Stimulated activated CD4-positive, alpha-beta T cell treated with anti-CD3 and anti-CD28 coated beads, Interleukin-2, amount 100 ng/mL, for 48 hours (primary cell): Measurements from ENCODE around the gene BANF2.

Experiments used
- DNase-seq, 2 donors: peaks; one replicate each; pipeline ENCODE4 v3.0.0-alpha.2; 2020

The BANF2 gene

DNA sequence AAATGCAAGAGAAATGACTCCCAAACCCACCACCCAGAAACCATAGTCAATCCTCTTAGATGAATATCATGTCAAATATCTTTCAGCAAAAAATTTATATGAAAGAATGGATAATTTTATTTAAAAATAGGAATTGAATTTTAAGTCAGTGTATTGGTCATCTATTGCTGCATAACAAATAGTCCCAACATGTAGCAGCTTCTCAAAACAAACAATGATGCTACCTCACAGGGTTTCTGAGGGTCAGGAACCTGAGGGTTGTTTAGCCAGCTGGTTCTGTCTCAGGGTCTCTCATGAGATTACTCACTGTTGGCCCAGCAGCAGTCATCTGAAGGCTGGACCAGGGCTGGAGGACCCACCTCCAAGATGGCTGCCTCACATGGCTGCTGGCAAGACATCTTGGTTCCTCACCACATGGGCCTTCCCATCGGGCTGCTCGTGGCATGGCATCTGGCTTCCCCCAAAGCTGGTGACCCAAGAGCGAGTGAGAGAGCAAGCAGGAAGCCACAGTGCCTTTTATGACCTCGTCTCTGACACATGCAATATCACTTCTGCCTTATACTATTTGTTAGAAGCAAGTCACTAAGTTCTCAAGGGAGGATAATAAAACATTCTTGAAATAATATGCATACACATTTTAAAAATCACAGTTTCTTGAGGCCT is 36.3 kb downstream of the BANF2 start:
- DNase-seq: no peak

DNA sequence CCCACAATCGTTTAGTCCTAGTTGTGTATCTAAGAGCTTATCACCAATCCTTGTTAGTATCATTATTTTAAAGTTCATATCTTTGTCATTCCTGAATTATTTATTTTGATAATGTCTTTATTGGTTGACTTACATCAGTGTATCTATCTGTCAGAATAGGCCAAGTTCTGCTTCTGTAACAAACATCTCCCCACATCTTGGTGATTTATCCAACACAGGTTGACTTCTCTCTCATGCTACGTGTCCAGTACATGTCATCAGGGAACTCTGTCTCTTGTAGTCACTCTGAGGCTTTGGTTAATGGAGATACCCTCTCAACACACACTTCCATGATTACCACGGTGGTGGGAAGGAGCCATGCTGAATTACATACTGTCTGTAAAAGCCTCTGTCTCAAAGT is 38.4 kb downstream of the BANF2 start:
- no peak for DNase-seq

DNA sequence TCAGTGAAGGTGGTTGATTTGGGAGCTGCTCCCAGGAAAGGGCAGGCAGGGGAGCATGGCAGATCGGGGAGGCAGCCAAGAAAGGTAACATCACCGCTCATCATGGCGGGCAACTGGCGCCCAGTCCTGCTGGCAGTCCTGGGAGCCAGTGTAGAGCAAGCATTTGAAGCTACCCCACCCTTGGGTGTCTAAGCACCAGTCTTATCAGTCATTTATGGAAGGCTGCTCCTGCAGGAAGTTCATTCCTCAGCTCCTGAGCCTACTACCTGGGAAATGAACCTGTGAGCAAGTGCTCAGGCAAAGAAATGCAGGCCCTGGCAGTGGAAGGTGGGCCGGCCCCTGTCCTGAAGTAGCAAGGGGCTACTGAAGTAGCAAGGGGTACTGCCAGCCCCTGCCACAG is 41.5 kb downstream of the BANF2 start:
- DNase-seq: no peak

DNA sequence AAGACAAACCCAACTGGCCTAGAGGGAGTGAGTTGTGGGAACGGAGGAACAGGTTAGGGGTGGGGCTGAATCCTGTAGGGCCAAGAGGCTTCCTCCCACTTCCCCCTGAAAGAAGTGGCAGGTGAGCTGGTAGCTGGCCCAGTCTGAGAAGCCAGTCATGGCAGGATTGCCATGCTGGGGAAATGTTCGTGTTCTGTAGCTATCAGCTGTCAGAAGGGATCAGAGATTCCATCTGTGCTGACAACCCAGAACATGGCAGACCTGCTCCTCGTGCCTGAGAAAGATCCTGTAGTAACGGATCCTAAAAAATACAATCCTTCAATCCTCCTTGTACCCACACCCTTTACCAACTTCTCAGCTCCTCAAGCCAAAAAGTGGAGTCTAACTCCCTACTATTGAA is 43.0 kb downstream of the BANF2 start:
- DNase-seq: no peak

DNA sequence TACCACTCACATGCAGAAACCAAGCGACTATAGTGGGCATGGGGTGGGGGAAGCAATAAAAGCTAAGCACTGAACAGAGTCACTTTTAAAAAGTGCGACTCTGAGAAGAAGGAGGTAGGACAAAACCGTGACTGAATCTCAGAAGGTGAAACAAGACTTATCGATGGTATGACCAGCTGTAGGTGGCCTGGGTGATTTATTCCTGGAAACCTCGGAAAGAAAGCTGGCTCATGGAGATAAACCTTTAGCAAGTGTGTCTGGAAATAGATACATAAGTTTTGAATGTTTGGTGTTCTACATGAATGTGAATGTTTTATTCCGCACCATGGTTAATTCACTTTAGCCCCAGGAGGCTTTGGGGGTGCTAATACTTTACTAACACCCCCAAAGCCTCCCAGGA is 43.9 kb downstream of the BANF2 start:
- no peak for DNase-seq

DNA sequence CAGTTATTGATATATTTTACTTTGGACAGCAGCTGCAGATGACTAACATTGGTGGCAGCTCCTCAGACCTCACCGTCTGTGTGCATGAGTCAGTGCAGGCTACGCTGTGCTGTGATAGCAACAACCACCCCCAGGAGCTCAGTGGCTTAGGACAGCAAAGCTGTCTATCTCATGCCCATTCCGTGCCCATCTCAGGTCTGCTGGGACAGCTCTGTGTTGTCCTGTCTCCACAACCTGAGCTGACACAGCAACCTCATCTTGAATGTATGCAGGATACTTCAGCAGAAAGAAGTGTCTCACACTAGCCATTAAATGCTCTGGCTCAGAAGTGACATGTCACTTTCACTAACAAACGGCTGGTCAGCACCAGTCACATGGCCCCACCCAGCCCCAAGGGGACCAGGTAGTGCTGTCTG is 47.7 kb downstream of the BANF2 start:
- DNase-seq: no peak

DNA sequence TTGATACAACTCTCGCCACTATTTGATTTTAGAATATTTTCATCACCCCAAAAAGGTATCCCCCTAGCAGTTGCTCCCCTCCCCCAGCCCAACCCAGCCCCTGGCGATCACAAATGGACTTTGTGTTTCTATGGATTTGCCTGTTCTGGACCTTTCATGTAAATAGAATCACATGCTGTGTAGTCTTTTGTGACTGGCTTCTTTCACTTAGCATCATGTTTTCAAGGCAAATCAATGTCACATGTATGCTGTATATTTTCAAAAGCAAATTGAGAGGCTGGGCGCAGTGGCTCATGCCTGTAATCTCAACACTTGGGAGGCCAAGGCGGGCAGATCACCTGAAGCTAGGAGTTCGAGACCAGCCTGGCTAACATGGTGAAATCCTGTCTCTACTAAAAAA is 48.5 kb downstream of the BANF2 start:
- DNase-seq: no peak

DNA sequence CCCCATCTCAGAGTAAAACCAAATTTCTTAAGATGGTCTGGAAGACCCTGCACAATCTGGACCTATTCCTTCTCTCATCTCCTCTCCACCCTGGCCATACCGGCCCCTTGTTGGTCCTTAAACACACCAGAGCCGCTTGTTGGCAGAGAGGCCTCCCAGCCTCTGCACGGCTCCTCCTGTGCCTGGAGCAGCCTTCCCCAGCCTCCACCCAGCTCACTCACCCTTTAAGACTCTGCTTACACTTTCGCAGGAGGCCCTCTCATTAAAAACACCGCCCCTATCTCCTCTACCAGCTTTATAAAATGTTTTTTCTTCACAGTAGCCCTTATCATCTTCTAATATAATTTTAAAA is 49.8 kb downstream of the BANF2 start:
- no peak for DNase-seq

DNA sequence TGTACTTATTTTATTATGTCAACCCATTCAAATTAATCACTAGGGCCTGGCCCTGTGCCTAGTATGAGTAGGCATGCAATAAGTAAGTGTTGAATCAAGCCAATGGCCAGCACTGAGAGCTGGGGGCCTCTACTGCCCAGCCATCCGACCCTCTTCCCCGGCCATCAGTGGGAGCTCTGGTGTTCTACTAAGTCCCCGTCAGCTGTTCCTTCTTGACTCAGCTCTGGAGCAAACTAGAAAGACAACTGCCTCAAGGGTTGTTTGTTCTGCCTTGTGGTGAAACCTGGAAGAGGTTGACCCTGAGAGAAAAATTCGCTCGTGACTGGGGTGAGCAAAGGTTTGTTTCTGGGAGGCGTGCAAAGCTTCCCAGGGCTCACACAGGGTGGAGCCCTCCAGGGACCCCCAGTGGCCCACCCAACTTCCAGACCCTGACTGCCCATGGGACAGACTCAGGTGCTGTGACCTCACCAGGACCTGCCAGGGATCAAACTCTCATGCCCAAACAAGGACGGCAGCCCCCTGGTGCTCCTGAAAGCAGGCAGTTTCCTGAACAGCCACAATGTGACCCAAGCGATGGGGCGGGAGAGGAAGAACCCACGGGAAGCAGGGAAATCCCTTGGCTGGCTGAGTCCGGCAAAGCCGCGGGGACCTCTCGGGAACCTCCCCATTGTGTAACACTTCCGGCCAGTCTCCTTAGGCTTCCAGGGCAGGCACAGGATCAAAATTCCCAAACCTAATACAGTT is 50.4 kb downstream of the BANF2 start:
- no peak for DNase-seq

DNA sequence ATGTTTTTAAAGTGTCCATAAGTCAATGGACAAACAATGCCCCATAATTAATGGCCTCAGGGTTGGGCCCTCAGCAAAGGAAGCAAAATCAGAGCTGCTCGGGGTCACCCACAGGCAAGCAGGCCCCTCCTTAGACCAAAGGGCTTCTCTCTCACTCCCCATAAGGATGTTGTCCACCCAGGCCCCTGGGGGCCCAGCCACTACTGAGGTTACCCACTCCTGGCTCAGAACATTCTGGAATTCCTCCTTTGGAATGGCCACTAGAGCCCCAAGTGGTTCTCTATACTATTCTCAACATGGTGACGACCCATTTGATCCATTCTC is 50.9 kb downstream of the BANF2 start:
- no peak for DNase-seq

DNA sequence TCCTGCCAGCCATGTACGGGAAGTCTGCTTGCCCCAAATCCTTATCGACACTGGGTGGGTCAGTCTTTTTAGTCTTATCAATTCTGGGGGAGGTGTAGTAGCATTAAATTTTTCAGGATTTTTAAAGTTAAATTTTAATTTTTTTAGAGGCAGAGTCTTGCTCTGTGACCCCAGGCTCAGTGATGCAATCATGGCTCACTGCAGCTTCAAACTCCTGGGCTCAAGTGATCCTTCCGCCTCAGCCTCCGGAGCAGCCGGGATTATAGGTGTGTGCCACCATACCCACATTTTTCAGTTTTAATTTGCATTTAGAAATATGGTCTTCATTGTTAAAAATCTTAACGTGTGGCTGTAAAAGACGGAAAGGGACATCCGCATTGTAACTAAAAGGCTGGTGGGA is 51.9 kb downstream of the BANF2 start:
- DNase-seq: no peak

DNA sequence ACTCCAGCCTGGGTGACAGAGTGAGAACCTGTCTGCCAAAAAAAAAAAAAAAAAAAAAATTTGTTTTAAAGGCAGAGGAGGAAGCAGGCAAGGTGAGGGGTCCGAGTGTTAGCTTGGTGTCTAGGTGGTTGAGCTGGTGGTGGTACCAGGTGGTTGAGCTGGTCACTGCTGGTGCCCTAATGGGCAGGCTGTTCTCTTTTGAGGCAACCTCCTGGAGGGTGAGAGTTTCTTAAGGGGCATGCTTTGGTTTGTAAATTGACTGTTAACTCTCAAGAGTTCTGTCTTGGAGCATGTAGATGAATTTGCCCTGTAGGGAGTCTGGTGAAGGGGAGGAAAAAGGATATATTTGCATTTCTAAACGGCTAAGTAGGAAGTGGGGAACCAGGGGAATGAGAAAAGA is 52.7 kb downstream of the BANF2 start:
- no peak for DNase-seq

DNA sequence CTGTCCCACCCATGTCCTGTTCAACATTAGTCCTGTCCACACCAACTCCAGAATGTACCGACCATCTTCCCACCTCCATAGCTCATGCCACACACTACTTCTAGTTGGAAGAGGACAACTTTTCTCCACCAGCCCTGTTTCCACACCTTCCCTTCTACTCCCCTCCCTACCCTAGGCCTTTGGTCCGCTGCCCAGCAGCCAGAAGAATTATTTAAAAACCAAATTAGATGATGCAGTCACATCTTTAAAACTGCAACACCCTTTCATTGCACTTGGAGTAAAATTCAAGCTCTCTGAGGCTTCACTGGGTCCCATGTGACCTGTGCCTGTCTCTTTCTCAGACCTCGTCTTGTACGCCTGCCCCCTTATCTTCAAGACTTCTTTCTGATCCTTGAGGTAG is 53.8 kb downstream of the BANF2 start:
- no peak for DNase-seq

DNA sequence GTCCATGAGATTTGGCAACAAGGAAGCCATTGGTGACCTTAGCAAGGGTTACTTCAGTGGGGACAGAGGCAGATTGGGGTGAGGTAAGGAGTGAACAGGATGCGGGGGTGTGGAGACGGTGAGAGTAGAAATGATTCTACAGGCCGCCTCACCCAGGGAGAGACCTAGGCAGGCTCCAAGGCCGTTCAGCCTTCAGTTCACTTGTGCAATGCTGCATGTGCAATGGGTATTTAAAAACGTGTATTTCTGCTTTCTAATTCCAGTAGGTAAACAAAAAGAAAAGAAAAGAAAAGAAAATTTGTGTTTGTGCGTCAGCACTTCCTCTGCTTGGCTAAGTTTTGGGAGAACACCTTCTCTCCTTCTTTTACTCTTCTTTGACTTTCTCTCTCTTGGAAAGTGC is 56.8 kb downstream of the BANF2 start:
- DNase-seq: no peak

DNA sequence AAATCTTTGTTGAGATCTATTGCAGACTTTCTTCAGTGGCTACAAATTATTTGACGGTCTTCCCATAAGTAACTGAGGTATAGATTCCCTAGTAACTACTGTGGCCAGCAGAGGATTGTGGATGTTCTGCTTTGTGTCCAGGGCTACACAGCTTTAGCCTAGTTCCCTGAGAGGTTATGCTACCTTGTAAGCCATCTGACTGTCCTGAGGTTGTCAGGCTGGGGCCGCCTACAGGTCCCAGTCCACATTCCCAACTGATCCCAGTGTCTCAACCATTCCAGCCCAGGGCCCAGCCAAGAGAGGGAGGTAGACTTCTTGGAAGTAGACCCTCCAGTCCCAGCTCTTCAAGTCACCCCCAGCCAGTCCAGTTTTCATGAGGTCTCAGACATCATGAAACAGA is 57.7 kb downstream of the BANF2 start:
- no peak for DNase-seq

DNA sequence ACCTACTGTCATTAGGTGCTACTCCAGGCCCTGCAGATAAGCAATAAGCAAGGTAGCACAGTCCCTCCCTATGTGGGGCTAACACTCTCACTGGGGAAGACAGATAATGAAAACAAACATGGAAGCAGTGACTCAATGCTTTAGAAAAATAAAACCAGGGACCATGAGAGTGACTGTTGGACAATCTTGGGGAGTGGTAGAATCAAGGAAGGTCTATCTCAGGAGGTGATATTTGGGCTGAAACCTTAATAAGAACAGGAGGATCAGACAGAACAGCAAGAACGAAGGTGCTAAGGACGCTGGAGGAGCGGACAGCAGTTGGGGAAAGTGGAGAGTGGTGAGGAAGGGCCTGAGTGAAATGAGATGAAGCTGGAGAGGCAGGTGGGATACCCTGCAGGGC is 58.2 kb downstream of the BANF2 start:
- no peak for DNase-seq

DNA sequence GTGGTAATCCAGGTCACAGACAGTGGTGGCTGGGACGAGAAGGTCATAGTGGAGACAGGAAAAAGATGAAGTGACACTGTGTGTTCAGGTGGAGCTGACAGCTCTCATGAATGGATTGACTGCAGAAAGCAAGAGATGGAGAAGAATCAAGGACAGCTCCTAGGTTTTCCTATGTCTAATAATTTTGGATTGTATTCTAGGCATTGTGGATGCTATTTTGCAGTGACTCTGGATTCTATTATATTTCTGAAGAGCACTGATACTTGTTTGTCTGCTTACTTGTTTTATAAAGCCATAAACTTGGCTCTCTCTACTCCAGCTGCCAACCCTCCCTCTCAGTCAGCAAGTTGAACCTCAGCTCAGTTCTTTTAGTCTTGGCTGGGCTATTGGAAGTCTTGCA is 58.7 kb downstream of the BANF2 start:
- no peak for DNase-seq

DNA sequence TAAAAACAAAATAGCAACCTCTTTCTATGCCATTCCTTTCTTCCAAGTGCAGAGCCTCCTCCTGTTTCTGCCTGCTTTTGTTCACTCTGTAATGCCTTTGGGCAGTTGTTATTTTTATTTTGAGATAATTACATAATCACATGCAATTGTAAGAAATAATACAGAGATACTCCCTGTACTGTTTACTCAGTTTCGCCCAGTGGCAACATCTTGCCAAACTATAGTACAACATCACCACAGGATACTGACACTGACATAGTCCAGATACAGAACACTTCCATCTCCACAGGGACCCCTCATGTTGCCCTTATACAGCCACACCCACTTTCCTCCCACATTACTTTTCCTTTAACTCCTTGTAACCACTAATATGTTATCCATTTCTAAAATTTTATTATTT is 59.7 kb downstream of the BANF2 start:
- DNase-seq: no peak

DNA sequence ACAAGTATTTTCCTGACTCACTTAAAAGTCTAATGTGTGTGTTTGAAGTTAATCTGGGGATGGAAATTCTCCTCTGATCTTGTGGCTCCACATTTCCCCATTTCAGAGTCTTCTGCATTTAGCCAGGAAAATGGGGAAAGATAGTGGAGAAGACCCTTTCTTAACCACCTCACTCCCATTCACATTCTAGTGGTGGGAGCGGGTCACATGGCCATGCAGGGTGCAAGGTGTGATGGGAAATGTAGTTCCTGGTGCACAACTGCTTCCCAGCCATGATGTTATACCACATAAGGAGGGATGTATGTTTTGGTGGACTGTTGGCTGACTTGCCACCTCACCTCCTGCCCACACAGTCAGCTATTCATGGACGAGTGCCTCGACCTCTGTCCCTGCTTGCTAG is 61.8 kb downstream of the BANF2 start:
- no peak for DNase-seq

DNA sequence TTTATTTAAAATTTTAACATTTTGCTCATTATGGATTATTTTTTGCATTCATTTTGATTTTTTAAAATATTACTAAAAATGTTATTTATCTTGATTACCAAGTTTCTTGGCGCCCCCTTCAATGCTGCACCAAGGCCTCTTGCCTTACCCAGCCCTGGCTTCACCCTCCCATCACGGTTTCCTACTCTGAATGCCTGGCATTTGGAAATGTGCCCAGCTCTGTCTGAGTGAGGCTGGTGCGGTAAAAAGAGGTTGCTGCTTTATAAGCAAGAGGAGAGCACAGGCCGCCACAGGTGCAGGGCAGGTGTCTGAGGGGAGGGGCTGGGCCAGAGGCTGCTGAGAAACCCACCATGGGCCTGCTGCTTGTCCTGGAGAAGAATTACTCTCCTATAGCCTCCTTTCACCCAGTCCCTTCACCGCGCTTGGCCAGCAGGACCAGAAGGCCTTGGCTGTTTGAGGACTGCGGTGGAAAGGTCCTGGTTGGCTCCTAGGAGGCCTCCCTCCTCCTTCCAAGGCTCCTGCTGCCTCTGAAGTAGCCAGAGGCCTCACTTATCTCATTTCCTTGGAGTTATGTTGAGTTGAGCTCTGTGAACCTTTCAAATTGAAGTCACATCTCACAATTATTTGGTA is 62.6 kb downstream of the BANF2 start:
- DNase-seq: no peak

DNA sequence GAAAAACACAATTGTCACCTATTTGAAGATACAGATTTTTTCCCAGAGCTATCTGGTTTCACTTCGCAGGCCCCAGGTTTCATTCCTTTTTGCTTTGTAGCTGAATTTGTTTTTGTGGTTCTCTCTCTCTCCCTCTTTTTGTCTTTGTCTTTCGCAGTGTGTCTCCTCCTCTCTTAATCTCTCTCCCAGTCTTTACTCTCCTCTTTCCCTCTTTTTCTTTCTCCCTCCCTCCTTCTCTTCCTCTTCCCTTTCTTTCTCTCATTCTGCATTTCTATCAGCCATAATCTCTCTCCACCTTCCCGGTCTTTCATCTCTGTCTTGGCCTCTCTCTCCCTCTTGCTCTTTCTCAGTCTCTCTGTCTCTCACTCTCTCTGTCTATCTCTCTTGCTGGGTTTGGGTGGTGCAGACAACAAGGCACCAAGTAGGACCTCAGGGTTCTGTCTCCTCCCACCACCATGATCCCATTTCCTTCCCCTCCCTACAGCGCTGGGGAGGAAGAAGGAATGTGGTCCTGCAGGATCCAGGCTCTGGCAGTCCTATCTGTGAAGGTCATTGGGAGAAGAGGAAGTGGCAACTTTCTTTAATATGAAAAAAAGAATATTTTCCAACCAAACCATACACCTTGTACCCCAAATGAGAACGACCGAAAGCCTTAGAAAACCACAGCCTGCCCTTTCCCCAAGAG is 63.2 kb downstream of the BANF2 start:
- DNase-seq: no peak

DNA sequence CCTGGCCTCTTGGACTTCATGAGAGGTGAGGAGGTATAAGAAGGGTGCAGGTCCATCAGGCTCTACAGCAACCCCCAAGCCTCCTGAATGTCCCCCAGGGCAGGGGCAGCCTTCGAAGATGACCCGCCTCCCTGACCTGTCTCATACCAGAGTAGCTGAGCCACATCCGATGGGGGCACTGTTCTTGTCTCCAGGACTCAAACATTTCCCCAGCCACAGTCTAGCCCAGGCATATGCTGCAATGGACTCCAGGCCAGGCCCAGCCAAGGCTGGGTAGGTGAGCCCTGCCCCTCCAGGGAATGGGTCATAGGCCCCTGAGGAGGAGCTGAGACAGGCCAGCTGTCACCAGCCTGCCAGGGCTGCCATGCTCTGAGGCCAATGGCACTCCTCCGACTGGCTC is 65.3 kb downstream of the BANF2 start:
- no peak for DNase-seq

DNA sequence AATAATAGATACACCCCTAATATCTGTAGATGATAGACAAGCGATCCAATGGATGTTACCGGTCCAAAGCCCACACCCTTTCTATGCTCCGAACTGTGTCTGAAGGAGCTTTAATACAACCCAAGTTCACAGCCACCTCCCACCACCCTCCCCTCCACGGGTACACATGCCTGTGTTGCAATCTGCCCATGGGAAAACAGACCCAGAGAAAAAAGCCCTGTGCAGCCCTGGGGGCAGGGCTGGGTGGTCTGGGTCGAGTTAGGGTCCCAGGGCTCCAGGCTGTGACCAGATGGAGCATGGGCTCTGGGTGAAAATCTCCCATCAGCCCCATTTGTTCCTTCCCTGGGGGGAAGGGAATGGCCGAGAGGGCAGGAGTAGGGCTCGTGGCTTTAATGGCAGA is 65.8 kb downstream of the BANF2 start:
- DNase-seq: no peak

DNA sequence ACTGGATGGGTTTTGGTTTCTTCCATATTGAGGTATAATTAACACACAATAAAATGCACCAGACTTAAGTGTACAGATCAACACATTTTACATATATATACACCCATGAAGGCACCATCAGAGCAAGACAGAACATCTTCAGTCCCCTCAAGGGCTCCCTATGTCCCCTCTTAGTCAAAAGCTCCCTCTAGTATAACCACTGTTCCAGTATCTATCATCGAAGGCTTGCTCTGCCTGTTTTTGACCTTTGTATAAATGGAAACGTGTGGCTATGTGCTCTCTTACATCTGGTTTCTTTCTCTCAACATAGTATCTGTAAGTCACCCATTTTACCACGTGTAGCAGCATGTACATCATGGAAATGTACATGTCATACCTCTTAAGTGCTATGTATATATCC is 66.5 kb downstream of the BANF2 start:
- DNase-seq: no peak
